Vagina (tissue), 2 donors: ENCODE data around the gene OR10V1.

Experiments
- POLR2A ChIP-seq, 2 donors: fragments of 450-650 bp; IDR thresholded peaks; one replicate each; pipeline ENCODE4 v1.6.1; 2017; ENCODE audit warnings: antibody characterized with exemption in 2 of 2, mild to moderate bottlenecking in 2 of 2, moderate library complexity in 2 of 2
- POLR2AphosphoS5 ChIP-seq, 2 donors: sonication (generic); formaldehyde crosslinking; IDR thresholded peaks; one replicate each; pipeline ENCODE4 v1.9.0; 2017; ENCODE audit warnings: antibody characterized with exemption in 2 of 2, mild to moderate bottlenecking in 2 of 2, low read depth in 1 of 2; ENCODE audit not compliant: insufficient read depth in 1 of 2
- TF ChIP-seq, protein P1 (sequence below), 3 experiments: fragments of 450-650 bp in 2 of 3; fragments of 200-600 bp in 1 of 3; sonication (generic) in 1 of 3; IDR thresholded peaks; one replicate each; pipeline ENCODE4 v1.5.1; 2017 to 2019; ENCODE audit warnings: antibody characterized with exemption in 3 of 3, mild to moderate bottlenecking in 2 of 3, moderate library complexity in 2 of 3

DNA sequence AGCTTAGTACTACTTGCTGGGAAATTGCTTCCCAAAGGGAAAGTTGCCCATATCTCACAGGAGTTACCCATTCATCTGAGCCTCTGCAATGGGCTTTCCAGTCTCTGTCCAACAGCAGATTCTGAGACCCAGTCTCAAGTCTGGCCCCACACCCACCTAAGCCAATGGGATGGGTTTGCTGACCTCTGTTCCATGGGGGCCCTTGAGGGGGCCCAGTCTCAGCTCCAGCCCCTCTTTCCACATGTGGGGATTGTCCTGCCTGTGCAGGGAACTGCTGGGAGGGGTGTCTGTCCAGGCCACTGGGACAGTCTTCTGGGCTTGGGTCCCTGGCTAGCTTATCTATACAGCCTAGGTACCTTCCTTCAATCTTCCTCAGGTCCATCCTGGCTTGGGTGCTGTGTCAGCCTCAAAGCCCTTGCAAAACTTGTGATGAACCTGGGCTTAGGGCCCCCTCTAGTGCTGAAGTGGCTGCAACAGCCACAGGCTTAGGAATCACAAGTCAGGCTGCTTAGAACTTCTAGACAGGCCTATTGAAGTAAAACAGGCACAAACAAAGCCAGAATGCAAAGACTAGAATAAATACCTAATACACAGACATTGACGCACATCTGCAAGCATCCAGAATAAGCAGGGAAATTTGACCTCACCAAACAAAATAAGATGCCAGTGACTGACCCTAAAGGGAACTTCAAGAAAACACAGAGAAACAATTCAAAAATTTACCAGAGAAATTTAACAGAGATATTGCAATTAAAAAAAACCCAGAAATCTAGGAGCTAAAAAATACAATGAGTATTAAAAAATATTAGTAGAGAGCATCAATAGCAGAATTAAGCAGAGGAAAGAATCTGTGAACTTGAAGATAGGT, 33.1 kb downstream of the OR10V1 start:
- TF ChIP-seq POLR2AphosphoS5 (IDR thresholded peaks at IDR 0.05; ENCODE audit: insufficient read depth in 1 of 2, low read depth in 1 of 2): peak in 1 of 2 donors; percentile 10
- TF ChIP-seq, protein P1, sequence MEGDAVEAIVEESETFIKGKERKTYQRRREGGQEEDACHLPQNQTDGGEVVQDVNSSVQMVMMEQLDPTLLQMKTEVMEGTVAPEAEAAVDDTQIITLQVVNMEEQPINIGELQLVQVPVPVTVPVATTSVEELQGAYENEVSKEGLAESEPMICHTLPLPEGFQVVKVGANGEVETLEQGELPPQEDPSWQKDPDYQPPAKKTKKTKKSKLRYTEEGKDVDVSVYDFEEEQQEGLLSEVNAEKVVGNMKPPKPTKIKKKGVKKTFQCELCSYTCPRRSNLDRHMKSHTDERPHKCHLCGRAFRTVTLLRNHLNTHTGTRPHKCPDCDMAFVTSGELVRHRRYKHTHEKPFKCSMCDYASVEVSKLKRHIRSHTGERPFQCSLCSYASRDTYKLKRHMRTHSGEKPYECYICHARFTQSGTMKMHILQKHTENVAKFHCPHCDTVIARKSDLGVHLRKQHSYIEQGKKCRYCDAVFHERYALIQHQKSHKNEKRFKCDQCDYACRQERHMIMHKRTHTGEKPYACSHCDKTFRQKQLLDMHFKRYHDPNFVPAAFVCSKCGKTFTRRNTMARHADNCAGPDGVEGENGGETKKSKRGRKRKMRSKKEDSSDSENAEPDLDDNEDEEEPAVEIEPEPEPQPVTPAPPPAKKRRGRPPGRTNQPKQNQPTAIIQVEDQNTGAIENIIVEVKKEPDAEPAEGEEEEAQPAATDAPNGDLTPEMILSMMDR (IDR thresholded peaks at IDR 0.05): peak; percentile 20 to 35 (median 33)
- no peak for TF ChIP-seq POLR2A (IDR thresholded peaks at IDR 0.05)
